HEK293 (cell line): ENCODE measurements around the gene MED13L.

Experiments used
- CTCF ChIA-PET: fragments of 350-600 bp; formaldehyde crosslinking; extraction: SDS; loops from one replicate; lab custom pipeline; 2021; ENCODE audit warnings: antibody characterized with exemption; lab: Yijun Ruan, JAX
- POLR2A ChIA-PET: fragments of 300-600 bp; formaldehyde crosslinking; extraction: SDS; loops from one replicate; lab custom pipeline; 2020; ENCODE audit warnings: antibody characterized with exemption, inconsistent platforms; lab: Yijun Ruan, JAX
- H3K27ac ChIP-seq: fragments of 200-500 bp; sonication (Bioruptor generic); 2 replicates; pipeline ENCODE4 v1.5.1; 2014; ENCODE audit warnings: low read depth, low read length, control low read depth, inconsistent platforms; ENCODE audit errors: extremely low read depth
- H3K36me3 ChIP-seq, 2 experiments: fragments of 200-500 bp in 1 of 2; sonication (Bioruptor generic) in 1 of 2; 1 replicate in 1 of 2; 2 replicates in 1 of 2; pipeline ENCODE4 v1.5.1; 2014 to 2017; ENCODE audit warnings: inconsistent platforms in 2 of 2, low read length in 2 of 2; ENCODE audit not compliant: control insufficient read depth in 2 of 2, insufficient read depth in 1 of 2
- H3K4me1 ChIP-seq: fragments of 200-500 bp; sonication (Bioruptor generic); 2 replicates; pipeline ENCODE4 v1.5.1; 2014; ENCODE audit warnings: mild to moderate bottlenecking, low read length, inconsistent platforms; ENCODE audit not compliant: control insufficient read depth, insufficient read depth
- H3K4me3 ChIP-seq: 2 replicates; pipeline ENCODE4 v1.5.1; 2011; ENCODE audit warnings: low read depth, mild to moderate bottlenecking, control low read depth, low read length, moderate library complexity
- H3K9me3 ChIP-seq: fragments of 200-500 bp; sonication (Bioruptor generic); 2 replicates; pipeline ENCODE4 v1.5.1; 2014; ENCODE audit warnings: low read depth, low read length, inconsistent platforms; ENCODE audit not compliant: control insufficient read depth, insufficient read depth
- BCL11B ChIP-seq: fragments of 450-650 bp; formaldehyde crosslinking; IDR thresholded peaks from 2 replicates; pipeline ENCODE4 v1.5.1; 2016; ENCODE audit warnings: low read depth, missing biosample characterization, missing genetic modification characterization
- EGR2 ChIP-seq: fragments of 450-650 bp; formaldehyde crosslinking; IDR thresholded peaks from 2 replicates; pipeline ENCODE4 v1.5.1; 2016; ENCODE audit warnings: low read depth, missing biosample characterization, missing genetic modification characterization
- KLF10 ChIP-seq: fragments of 450-650 bp; IDR thresholded peaks from 2 replicates; pipeline ENCODE4 v1.5.1; 2018; ENCODE audit warnings: missing biosample characterization, mild to moderate bottlenecking, missing genetic modification characterization
- YY1 ChIP-seq: fragments of 450-650 bp; formaldehyde crosslinking; IDR thresholded peaks from 2 replicates; pipeline ENCODE4 v1.5.1; 2018; ENCODE audit warnings: missing biosample characterization, missing genetic modification characterization
- ZBTB7A ChIP-seq: fragments of 450-650 bp; formaldehyde crosslinking; IDR thresholded peaks from 2 replicates; pipeline ENCODE4 v1.5.1; 2016; ENCODE audit warnings: low read depth, missing biosample characterization, missing genetic modification characterization
- ZFHX2 ChIP-seq: fragments of 450-650 bp; formaldehyde crosslinking; conservative IDR thresholded peaks from 2 replicates; pipeline ENCODE4 v1.5.1; 2016; ENCODE audit warnings: missing biosample characterization, missing genetic modification characterization
- ZFP41 ChIP-seq: fragments of 450-650 bp; formaldehyde crosslinking; IDR thresholded peaks from 2 replicates; pipeline ENCODE4 v1.5.1; 2016; ENCODE audit warnings: missing biosample characterization, missing genetic modification characterization, borderline replicate concordance
- ZNF138 ChIP-seq: fragments of 450-650 bp; formaldehyde crosslinking; IDR thresholded peaks from 2 replicates; pipeline ENCODE4 v1.5.1; 2016; ENCODE audit warnings: missing biosample characterization, missing genetic modification characterization, borderline replicate concordance
- ZNF140 ChIP-seq: fragments of 450-650 bp; formaldehyde crosslinking; IDR thresholded peaks from 2 replicates; pipeline ENCODE4 v1.5.1; 2016; ENCODE audit warnings: missing biosample characterization, missing genetic modification characterization
- ZNF146 ChIP-seq: fragments of 450-650 bp; formaldehyde crosslinking; IDR thresholded peaks from 2 replicates; pipeline ENCODE4 v1.5.1; 2016; ENCODE audit warnings: missing biosample characterization, missing genetic modification characterization
- ZNF175 ChIP-seq: fragments of 450-650 bp; formaldehyde crosslinking; IDR thresholded peaks from 2 replicates; pipeline ENCODE4 v1.5.1; 2016; ENCODE audit warnings: missing biosample characterization, missing genetic modification characterization
- ZNF692 ChIP-seq: fragments of 450-650 bp; formaldehyde crosslinking; IDR thresholded peaks from 2 replicates; pipeline ENCODE4 v1.5.1; 2016; ENCODE audit warnings: missing biosample characterization, missing genetic modification characterization
- ZSCAN16 ChIP-seq: fragments of 450-650 bp; formaldehyde crosslinking; IDR thresholded peaks from 2 replicates; pipeline ENCODE4 v1.5.1; 2016; ENCODE audit warnings: missing biosample characterization, missing genetic modification characterization
- TF ChIP-seq, protein P1 (sequence below): fragments of 450-650 bp; formaldehyde crosslinking; IDR thresholded peaks from 2 replicates; pipeline ENCODE4 v1.5.1; 2016; ENCODE audit warnings: missing biosample characterization, missing genetic modification characterization
- TF ChIP-seq, protein P2 (sequence below): fragments of 450-650 bp; formaldehyde crosslinking; IDR thresholded peaks from 2 replicates; pipeline ENCODE4 v1.5.1; 2016; ENCODE audit warnings: missing biosample characterization, missing genetic modification characterization, low read depth

The MED13L gene

DNA sequence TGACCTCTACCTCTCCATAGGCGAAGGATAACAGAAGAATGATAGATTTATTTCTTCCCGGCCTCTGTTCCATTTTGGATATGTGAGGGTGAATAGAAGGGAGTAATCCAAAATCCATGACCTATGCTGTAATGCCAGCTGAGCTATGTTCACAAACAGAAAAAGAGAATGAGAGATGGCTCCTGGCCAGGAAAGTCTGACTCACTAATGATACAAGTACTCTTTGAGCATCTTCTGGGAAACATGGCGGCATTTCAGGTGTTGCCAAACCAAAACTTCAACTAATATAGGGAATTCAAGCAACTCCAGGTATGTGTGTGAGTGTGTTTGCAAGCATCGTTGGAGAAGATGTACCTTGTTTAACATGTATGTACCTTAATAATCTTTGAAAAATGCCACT lies 55.1 kb downstream of the MED13L start (continued):
- TF ChIP-seq ZNF692 (tag by site-specific recombination), result 0 out of 2 replicates have a peak, but pooled peaks have one; percentile 40
- no peak for TF ChIP-seq ZNF138 (tag by site-specific recombination)
- TF ChIP-seq, all 188 proteins: peak for 20

GRCh38 chr12:116220756-116221155 lies 56.7 kb downstream of the MED13L start:
- ChIA-PET CTCF (interaction anchor here (0.7 to 1.3 kb wide), 3 partner anchors 9 to 213 kb away, joined by 4 to 7 read pairs (median 4); no protein-coding TSS in a partner anchor), POLR2A (no interaction called here)
- H3K27ac ChIP-seq, result no peak overlapping the region
- H3K4me1 ChIP-seq, result peaks cover 16% of the 10 kb centered on the region
- no peak overlapping the region for H3K4me3 ChIP-seq
- H3K36me3 ChIP-seq, result no peaks in the 10 kb centered on the region; a peak in 1 of 3 replicates
- TF ChIP-seq ZFP41 (tag by site-specific recombination) (no peak), YY1 (tag by site-specific recombination) (no peak), ZNF140 (tag by site-specific recombination) (no peak), BCL11B (tag by site-specific recombination) (no peak), ZBTB7A (no peak)
- no peaks in the 10 kb centered on the region for H3K9me3 ChIP-seq

- no peaks in the 10 kb centered on the region for H3K36me3 ChIP-seq
- CTCF ChIA-PET, result no interaction called here
- H3K4me1 ChIP-seq, result peaks cover 26% of the 10 kb centered on the region
- no peak overlapping the region for H3K4me3 ChIP-seq
- no peak overlapping the region for H3K27ac ChIP-seq
- POLR2A ChIA-PET, result no interaction called here
- TF ChIP-seq KLF10, result no peak
- TF ChIP-seq ZNF175 (tag by site-specific recombination), result no peak
- TF ChIP-seq EGR2 (tag by site-specific recombination), result peak; percentile 58
- peak; percentile 53 for TF ChIP-seq ZFHX2 (tag by site-specific recombination)
- TF ChIP-seq, protein P1, sequence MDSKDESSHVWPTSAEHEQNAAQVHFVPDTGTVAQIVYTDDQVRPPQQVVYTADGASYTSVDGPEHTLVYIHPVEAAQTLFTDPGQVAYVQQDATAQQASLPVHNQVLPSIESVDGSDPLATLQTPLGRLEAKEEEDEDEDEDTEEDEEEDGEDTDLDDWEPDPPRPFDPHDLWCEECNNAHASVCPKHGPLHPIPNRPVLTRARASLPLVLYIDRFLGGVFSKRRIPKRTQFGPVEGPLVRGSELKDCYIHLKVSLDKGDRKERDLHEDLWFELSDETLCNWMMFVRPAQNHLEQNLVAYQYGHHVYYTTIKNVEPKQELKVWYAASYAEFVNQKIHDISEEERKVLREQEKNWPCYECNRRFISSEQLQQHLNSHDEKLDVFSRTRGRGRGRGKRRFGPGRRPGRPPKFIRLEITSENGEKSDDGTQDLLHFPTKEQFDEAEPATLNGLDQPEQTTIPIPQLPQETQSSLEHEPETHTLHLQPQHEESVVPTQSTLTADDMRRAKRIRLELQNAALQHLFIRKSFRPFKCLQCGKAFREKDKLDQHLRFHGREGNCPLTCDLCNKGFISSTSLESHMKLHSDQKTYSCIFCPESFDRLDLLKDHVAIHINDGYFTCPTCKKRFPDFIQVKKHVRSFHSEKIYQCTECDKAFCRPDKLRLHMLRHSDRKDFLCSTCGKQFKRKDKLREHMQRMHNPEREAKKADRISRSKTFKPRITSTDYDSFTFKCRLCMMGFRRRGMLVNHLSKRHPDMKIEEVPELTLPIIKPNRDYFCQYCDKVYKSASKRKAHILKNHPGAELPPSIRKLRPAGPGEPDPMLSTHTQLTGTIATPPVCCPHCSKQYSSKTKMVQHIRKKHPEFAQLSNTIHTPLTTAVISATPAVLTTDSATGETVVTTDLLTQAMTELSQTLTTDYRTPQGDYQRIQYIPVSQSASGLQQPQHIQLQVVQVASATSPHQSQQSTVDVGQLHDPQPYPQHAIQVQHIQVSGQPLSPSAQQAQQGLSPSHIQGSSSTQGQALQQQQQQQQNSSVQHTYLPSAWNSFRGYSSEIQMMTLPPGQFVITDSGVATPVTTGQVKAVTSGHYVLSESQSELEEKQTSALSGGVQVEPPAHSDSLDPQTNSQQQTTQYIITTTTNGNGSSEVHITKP, result no peak
- TF ChIP-seq ZSCAN16, result no peak
- TF ChIP-seq, protein P2, sequence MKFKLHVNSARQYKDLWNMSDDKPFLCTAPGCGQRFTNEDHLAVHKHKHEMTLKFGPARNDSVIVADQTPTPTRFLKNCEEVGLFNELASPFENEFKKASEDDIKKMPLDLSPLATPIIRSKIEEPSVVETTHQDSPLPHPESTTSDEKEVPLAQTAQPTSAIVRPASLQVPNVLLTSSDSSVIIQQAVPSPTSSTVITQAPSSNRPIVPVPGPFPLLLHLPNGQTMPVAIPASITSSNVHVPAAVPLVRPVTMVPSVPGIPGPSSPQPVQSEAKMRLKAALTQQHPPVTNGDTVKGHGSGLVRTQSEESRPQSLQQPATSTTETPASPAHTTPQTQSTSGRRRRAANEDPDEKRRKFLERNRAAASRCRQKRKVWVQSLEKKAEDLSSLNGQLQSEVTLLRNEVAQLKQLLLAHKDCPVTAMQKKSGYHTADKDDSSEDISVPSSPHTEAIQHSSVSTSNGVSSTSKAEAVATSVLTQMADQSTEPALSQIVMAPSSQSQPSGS (tag by site-specific recombination), result 0 out of 2 replicates have a peak, but pooled peaks have one; percentile 23
- TF ChIP-seq ZNF146 (tag by site-specific recombination), result no peak
- TF ChIP-seq, all 188 proteins: peak for 3
- no peaks in the 10 kb centered on the region for H3K9me3 ChIP-seq
Measured at GRCh38 chr12:116217045-116217735, 60.3 kb downstream of the MED13L start.
